HG02759 (cell line): ENCODE measurements around the gene UNC5A.
A peak's percentile ranks its signal among the peaks of the same experiment; 100 is the strongest.

Experiments used
- ATAC-seq: cut with Tn5 transposase; IDR thresholded peaks from one replicate; pipeline ENCODE4 v1.9.1; 2021; ENCODE audit warnings: mild to moderate bottlenecking, moderate library complexity; ENCODE audit not compliant: unreplicated experiment

Gene UNC5A

GRCh38 chr5:176890455-176891330, 80.3 kb downstream of the UNC5A start:
- no peak for ATAC-seq

GRCh38 chr5:176891331-176891958, 81.1 kb downstream of the UNC5A start:
- no peak for ATAC-seq

GRCh38 chr5:176892663-176893062, 82.3 kb downstream of the UNC5A start:
- ATAC-seq: no peak

GRCh38 chr5:176894298-176894697, 83.9 kb downstream of the UNC5A start:
- ATAC-seq: no peak

- no peak for ATAC-seq
Observed at GRCh38 chr5:176895831-176896230, 85.5 kb downstream of the UNC5A start.

- ATAC-seq: no peak
Observed at GRCh38 chr5:176897263-176897662, 86.9 kb downstream of the UNC5A start.

GRCh38 chr5:176899296-176899891, 89.0 kb downstream of the UNC5A start, which contains the start of gene HK3:
TSS of gene HK3 (minus strand) at chr5:176899346. CDS start at chr5:176896159, 3,187 bp downstream.
- no peak for ATAC-seq

GRCh38 chr5:176899946-176900779, 89.8 kb downstream of the UNC5A start:
- ATAC-seq: no peak

- no peak for ATAC-seq
Observed at GRCh38 chr5:176900780-176901204, 90.4 kb downstream of the UNC5A start.

GRCh38 chr5:176901260-176902101, 91.1 kb downstream of the UNC5A start:
- ATAC-seq: peak; percentile 65

- no peak for ATAC-seq
Observed at GRCh38 chr5:176902102-176902814, 91.9 kb downstream of the UNC5A start.

- ATAC-seq: no peak
Observed at GRCh38 chr5:176902911-176903664, 92.7 kb downstream of the UNC5A start.

- no peak for ATAC-seq
Observed at GRCh38 chr5:176904276-176904675, 93.9 kb downstream of the UNC5A start.

- no peak for ATAC-seq
Observed at GRCh38 chr5:176906126-176906525, 95.8 kb downstream of the UNC5A start.

GRCh38 chr5:176906796-176907195, 96.4 kb downstream of the UNC5A start:
- no peak for ATAC-seq

GRCh38 chr5:176908675-176909368, 98.5 kb downstream of the UNC5A start:
- no peak for ATAC-seq

- no peak for ATAC-seq
Observed at GRCh38 chr5:176912115-176912514, 101.8 kb downstream of the UNC5A start.

GRCh38 chr5:176915906-176916305, 105.5 kb downstream of the UNC5A start:
- ATAC-seq: no peak
